ENCODE measurements around the gene PSMD6.

PSMD6 gene

GRCh38 chr3:64053581-64053980 lies 30.3 kb upstream of the PSMD6 start:
- no peak overlapping the region for H3K27ac Mint-ChIP-seq
- H3K36me3 Mint-ChIP-seq (ENCODE audit: low read depth) = no peaks in the 10 kb centered on the region
- no peaks in the 10 kb centered on the region for H3K9me3 Mint-ChIP-seq
- H3K4me1 Mint-ChIP-seq (ENCODE audit: low read depth) = peaks cover 5% of the 10 kb centered on the region
- H3K27me3 Mint-ChIP-seq (ENCODE audit: low read depth) = peaks cover 17% of the 10 kb centered on the region
- no peak overlapping the region for H3K4me3 Mint-ChIP-seq

- H3K27ac Mint-ChIP-seq = no peak overlapping the region
- no peaks in the 10 kb centered on the region for H3K36me3 Mint-ChIP-seq (ENCODE audit: low read depth)
- no peak overlapping the region for H3K4me3 Mint-ChIP-seq
- no peaks in the 10 kb centered on the region for H3K9me3 Mint-ChIP-seq
- peaks cover 5% of the 10 kb centered on the region for H3K4me1 Mint-ChIP-seq (ENCODE audit: low read depth)
- H3K27me3 Mint-ChIP-seq (ENCODE audit: low read depth) = peaks cover 14% of the 10 kb centered on the region
These were observed 29.8 kb upstream of the PSMD6 start for GRCh38 chr3:64053117-64053516.

DNA sequence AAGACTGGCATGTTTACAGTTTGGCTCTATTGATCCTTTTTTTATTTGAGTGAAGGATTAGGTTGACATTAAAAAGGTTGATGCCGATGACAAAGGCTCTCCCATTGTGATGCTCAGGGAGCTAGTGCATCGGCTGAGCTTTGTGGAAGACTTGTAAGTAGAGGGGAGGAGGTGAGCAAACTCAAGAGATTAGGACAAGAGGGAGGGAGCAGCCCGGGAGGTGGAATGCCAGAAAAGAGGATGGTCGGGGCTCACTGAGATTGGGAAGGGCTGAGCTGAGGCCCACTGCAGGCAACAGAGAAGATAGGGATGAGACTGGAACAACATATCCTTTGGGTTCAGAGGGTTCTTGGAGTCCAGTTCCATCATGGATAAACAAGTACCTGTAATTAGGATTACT lies 26.5 kb upstream of the PSMD6 start:
- H3K36me3 Mint-ChIP-seq (ENCODE audit: low read depth) = no peaks in the 10 kb centered on the region
- peaks cover 4% of the 10 kb centered on the region for H3K27me3 Mint-ChIP-seq (ENCODE audit: low read depth)
- H3K4me3 Mint-ChIP-seq = no peak overlapping the region
- H3K9me3 Mint-ChIP-seq = no peaks in the 10 kb centered on the region
- H3K4me1 Mint-ChIP-seq (ENCODE audit: low read depth) = peaks cover 5% of the 10 kb centered on the region
- no peak overlapping the region for H3K27ac Mint-ChIP-seq

- Mint-ChIP-seq H3K27ac (no peak overlapping the region), H3K27me3 (ENCODE audit: low read depth) (peaks cover under 1% of the 10 kb centered on the region), H3K4me3 (no peak overlapping the region), H3K36me3 (ENCODE audit: low read depth) (no peaks in the 10 kb centered on the region), H3K4me1 (ENCODE audit: low read depth) (peaks cover 5% of the 10 kb centered on the region), H3K9me3 (no peaks in the 10 kb centered on the region)
These were observed 25.8 kb upstream of the PSMD6 start for GRCh38 chr3:64049136-64049535.

DNA sequence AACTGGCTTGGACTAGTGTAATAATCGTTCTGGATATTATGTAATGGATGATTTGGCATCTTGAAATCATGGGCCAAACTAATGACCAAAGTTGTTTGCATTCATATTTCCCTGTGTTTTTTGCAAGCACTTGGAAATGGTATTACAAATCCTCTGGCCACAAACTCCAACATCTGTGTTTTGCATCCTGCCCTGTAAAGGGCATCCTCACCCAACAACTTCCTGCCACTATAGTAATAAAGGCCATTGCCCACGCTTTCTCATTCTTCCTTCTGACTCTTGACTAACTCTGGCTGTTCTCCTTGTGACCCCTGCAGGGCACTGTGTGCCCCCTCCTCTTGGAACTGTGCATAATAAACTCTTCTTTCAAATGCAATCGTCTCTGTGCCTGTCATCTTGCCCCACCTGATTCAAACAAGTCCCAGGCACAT lies 25.4 kb upstream of the PSMD6 start:
- Mint-ChIP-seq H3K4me3 (no peak overlapping the region), H3K36me3 (ENCODE audit: low read depth) (no peaks in the 10 kb centered on the region), H3K4me1 (ENCODE audit: low read depth) (peaks cover 5% of the 10 kb centered on the region)

DNA sequence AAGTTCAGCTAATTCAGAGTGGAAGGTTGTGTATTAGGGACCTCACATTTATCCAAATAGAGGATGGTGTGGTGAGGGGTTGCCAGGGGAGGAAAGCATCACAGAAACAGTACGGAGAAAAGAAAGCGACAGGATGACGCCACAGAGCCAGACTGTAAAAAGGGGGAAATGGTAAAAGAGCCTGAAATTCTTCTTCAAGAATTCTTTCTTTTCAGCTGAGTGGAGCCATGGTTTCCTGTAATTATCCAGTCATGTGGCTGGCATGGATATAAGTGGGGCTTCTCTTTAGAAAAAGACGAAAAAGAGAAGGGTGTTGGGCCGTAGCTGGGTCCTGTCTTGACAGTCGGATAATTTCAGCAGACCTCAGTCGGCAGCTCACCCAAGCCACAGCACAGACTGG lies 24.5 kb upstream of the PSMD6 start:
- Mint-ChIP-seq H3K27me3 (ENCODE audit: low read depth) (peaks cover 5% of the 10 kb centered on the region), H3K9me3 (no peaks in the 10 kb centered on the region), H3K4me1 (ENCODE audit: low read depth) (peaks cover 5% of the 10 kb centered on the region), H3K27ac (no peak overlapping the region), H3K36me3 (ENCODE audit: low read depth) (no peaks in the 10 kb centered on the region), H3K4me3 (no peak overlapping the region)

More for the DNA sequence above, 25.4 kb upstream of the PSMD6 start:
- Mint-ChIP-seq H3K27ac (no peak overlapping the region), H3K9me3 (no peaks in the 10 kb centered on the region), H3K27me3 (ENCODE audit: low read depth) (peaks cover 5% of the 10 kb centered on the region)

DNA sequence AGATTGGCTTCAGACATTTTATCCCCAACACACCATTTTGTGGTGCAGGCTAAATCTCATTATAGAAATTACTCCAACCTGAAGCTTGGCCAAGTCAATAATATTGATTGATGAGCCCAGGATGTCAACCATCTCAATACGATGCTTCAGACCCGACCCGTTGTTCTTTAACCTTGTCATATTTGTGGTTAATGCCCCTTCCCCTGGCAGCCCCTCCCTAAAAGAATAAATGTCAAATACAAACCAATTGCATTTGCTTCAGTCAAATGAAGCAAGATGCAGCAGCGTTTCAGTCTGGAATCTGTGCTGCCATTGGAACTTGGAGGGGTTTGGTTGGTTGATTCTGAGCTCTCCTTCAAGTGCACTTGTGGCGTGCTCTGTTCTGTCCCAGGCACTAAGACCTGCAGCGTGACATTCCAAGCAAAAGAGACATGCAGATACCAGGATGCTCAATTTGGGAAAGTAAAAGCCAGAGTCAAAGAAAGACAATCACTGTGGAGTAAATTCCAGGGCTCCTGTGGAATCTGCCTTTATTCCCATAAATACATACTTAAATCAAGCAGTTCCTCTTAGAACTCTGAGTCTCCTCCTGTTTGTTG lies 23.8 kb upstream of the PSMD6 start:
- Mint-ChIP-seq H3K4me3 (no peak overlapping the region), H3K36me3 (ENCODE audit: low read depth) (no peaks in the 10 kb centered on the region), H3K27me3 (ENCODE audit: low read depth) (peaks cover 6% of the 10 kb centered on the region), H3K4me1 (ENCODE audit: low read depth) (peaks cover 5% of the 10 kb centered on the region), H3K27ac (no peak overlapping the region), H3K9me3 (no peaks in the 10 kb centered on the region)

GRCh38 chr3:64046592-64046991 lies 23.3 kb upstream of the PSMD6 start:
- H3K4me3 Mint-ChIP-seq = no peak overlapping the region
- peaks cover 9% of the 10 kb centered on the region for H3K27me3 Mint-ChIP-seq (ENCODE audit: low read depth)
- peaks cover 5% of the 10 kb centered on the region for H3K4me1 Mint-ChIP-seq (ENCODE audit: low read depth)
- H3K9me3 Mint-ChIP-seq = no peaks in the 10 kb centered on the region
- no peak overlapping the region for H3K27ac Mint-ChIP-seq
- H3K36me3 Mint-ChIP-seq (ENCODE audit: low read depth) = no peaks in the 10 kb centered on the region

- Mint-ChIP-seq H3K9me3 (no peaks in the 10 kb centered on the region), H3K27me3 (ENCODE audit: low read depth) (peaks cover 17% of the 10 kb centered on the region), H3K4me1 (ENCODE audit: low read depth) (no peaks in the 10 kb centered on the region), H3K4me3 (no peak overlapping the region), H3K27ac (no peak overlapping the region), H3K36me3 (ENCODE audit: low read depth) (no peaks in the 10 kb centered on the region)
These were observed 19.7 kb upstream of the PSMD6 start for GRCh38 chr3:64042952-64043351.

- Mint-ChIP-seq H3K27ac (no peak overlapping the region), H3K9me3 (no peaks in the 10 kb centered on the region), H3K4me3 (no peak overlapping the region), H3K27me3 (ENCODE audit: low read depth) (peaks cover 18% of the 10 kb centered on the region), H3K4me1 (ENCODE audit: low read depth) (no peaks in the 10 kb centered on the region), H3K36me3 (ENCODE audit: low read depth) (no peaks in the 10 kb centered on the region)
These were observed 16.9 kb upstream of the PSMD6 start for GRCh38 chr3:64039981-64040733.

DNA sequence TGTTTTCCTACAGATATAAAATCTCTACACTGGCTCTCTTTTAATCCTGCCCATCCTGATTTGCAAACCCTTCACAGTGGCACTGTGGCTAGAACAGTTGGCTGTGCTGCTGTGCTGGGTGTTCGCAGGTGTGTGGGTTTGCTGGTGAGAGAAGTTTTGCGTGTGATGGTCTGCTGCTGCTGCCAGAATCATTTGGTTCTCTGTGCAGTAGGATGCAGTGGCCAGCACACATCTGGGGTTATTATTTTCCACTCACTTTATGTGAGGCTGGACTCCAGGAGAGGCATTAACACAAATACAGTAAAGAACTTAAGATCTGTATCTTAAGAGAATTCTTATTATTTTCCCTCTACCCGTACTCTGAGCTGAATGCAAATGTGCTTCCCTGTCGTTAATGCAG lies 16.0 kb upstream of the PSMD6 start:
- no peaks in the 10 kb centered on the region for H3K36me3 Mint-ChIP-seq (ENCODE audit: low read depth)
- H3K27ac Mint-ChIP-seq = no peak overlapping the region
- H3K4me3 Mint-ChIP-seq = no peak overlapping the region
- H3K27me3 Mint-ChIP-seq (ENCODE audit: low read depth) = peaks cover 27% of the 10 kb centered on the region
- H3K9me3 Mint-ChIP-seq = peaks cover 2% of the 10 kb centered on the region
- no peaks in the 10 kb centered on the region for H3K4me1 Mint-ChIP-seq (ENCODE audit: low read depth)

DNA sequence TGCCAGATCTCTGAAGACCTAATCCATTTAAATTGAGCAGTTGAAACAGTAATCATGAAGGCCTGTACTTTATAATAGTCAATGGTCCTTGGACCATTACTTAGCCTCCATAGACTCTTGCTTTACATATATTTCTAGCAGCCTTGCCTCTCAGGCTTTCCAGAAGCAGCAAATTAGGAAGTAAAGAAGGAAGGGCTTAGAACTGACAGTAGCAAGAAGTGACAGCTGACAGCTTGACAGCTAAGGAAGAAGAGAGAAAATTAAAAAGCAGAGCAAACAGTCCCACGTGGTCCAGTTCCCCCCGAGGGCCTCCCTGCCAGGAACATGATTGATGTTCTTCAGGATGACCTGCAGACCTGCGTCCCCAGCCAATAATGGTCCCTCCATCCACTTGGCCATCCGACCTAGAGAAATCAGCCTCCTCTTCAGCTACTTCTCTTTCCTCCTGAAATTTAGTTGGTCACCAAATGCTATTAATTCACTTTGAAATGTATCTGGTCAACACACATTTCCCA lies 15.0 kb upstream of the PSMD6 start:
- H3K27me3 Mint-ChIP-seq (ENCODE audit: low read depth) = peaks cover 25% of the 10 kb centered on the region
- H3K4me1 Mint-ChIP-seq (ENCODE audit: low read depth) = no peaks in the 10 kb centered on the region
- peaks cover 8% of the 10 kb centered on the region for H3K9me3 Mint-ChIP-seq
- no peaks in the 10 kb centered on the region for H3K36me3 Mint-ChIP-seq (ENCODE audit: low read depth)
- no peak overlapping the region for H3K4me3 Mint-ChIP-seq
- H3K27ac Mint-ChIP-seq = no peak overlapping the region

- Mint-ChIP-seq H3K36me3 (ENCODE audit: low read depth) (no peaks in the 10 kb centered on the region), H3K27ac (no peak overlapping the region), H3K9me3 (peaks cover 8% of the 10 kb centered on the region), H3K4me1 (ENCODE audit: low read depth) (no peaks in the 10 kb centered on the region), H3K27me3 (ENCODE audit: low read depth) (peaks cover 32% of the 10 kb centered on the region), H3K4me3 (no peak overlapping the region)
These were observed 13.8 kb upstream of the PSMD6 start for GRCh38 chr3:64037084-64037483.

DNA sequence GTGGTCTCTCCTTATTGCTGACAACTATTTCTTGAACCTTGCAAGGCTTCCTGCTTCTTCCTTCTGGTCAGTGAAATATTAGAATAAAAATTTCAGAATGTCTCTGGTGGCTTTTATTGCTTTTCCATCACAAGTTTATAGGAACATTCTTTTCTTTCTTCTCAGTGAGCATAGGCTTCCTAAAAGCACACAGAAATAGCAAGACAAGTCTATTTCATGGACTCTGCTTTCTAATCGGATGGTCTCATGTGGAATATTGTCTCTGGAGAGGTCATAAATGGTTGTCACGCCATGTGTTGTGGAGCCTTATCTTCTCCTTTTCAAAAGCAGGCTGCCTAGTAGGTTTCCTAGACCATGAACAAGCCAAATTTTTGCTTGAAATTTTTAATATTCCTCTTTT lies 9.8 kb upstream of the PSMD6 start:
- H3K27ac Mint-ChIP-seq = no peak overlapping the region
- H3K27me3 Mint-ChIP-seq (ENCODE audit: low read depth) = peaks cover 46% of the 10 kb centered on the region
- H3K4me3 Mint-ChIP-seq = no peak overlapping the region
- H3K9me3 Mint-ChIP-seq = peaks cover 8% of the 10 kb centered on the region
- peaks cover 8% of the 10 kb centered on the region for H3K4me1 Mint-ChIP-seq (ENCODE audit: low read depth)
- H3K36me3 Mint-ChIP-seq (ENCODE audit: low read depth) = no peaks in the 10 kb centered on the region
